A204.1 (cell line): ENCODE measurements around the gene PA2G4.
A peak's percentile ranks its signal among the peaks of the same experiment; 100 is the strongest.
"Not testable (repeated sequence)": the region's sequence is repeated elsewhere in the genome, so short reads cannot be mapped to it uniquely, and the experiment has no call there.

Experiments used
- FAIRE-seq: peaks from 2 replicates; lab custom pipeline; 2012; peaks lifted over from hg19 to GRCh38; lab: Jason Lieb, UNC

Gene PA2G4

GRCh38 chr12:56154246-56154771 is 50.0 kb downstream of the PA2G4 start:
- no peak for FAIRE-seq

DNA sequence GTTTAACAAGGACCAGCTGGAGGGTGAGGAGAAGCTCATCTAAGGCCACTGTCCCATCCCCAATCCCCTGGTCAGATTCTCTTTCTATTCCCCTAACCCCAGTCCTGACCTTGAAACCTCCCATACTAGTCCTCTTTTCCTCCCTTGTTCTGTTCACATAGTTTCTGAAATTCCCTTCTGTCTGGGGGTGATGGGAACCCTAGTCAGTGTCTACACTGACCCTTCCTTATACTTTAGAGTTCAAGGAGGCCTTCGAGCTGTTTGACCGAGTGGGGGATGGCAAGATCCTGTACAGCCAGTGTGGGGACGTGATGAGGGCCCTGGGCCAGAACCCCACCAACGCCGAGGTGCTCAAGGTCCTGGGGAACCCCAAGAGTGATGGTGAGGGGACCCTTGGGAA is 50.5 kb downstream of the PA2G4 start:
- no peak for FAIRE-seq

DNA sequence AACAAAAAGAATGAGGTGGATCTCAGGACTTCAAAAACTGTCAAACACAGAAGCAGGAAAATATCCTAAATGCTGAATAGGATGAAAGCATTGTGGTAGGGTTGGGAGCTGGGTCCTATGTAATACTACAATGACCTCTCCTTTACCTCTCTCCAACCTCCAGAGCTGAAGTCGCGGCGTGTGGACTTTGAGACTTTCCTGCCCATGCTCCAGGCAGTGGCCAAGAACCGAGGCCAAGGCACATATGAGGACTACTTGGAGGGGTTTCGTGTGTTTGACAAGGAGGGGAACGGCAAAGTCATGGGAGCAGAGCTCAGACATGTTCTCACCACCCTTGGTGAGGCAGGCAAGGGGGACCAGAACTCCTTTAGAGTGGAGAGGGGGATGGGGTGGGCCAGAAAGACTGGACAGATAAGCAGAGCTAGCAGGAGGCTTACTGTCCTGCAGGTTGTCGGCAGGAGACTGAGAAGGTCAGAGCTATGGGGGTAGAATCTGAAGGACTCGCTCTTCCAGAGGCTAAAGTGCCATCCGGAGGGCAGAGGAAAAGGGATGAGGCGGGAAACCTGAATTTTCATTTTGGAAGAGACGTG is 51.0 kb downstream of the PA2G4 start:
- no peak for FAIRE-seq

- not testable (repeated sequence) for FAIRE-seq
Observed at GRCh38 chr12:56156464-56157200, 52.3 kb downstream of the PA2G4 start.

DNA sequence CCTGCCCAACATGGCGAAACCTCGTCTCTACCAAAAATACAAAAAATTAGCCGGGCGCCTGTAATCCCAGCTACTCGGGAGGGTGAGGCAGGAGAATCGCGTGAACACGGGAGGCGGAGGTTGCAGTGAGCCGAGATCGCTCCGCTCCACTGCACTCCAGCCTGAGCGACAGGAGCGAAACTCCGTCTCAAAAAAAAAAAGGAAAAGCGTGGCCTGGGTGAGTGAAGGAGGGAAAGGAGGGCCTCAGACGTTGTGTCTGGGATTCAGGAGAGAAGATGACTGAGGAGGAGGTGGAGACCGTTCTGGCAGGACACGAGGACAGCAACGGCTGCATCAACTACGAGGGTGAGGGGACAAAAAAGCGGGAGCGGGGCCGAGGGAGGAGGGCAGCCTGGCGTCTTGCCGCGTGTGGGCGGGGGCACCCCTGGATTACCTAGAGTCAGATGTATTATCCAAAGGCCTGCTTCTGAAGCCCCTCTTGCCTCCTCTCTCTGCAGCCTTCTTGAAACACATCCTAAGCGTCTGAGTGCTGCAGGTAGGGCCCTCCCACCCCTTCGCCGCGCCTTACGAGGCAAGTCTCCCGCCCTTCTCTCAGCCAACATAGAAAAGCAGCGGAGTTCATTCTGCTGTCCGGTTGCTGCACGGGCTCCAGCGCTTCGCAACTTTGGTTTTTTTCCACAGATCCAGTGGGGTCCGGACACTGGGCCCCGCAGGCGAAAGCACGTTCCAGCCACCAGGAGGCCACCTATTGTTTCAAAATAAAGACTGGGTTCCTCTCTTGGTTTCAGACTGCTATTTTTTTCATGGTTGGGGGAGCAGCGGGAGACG is 53.1 kb downstream of the PA2G4 start:
- FAIRE-seq, result no peak

DNA sequence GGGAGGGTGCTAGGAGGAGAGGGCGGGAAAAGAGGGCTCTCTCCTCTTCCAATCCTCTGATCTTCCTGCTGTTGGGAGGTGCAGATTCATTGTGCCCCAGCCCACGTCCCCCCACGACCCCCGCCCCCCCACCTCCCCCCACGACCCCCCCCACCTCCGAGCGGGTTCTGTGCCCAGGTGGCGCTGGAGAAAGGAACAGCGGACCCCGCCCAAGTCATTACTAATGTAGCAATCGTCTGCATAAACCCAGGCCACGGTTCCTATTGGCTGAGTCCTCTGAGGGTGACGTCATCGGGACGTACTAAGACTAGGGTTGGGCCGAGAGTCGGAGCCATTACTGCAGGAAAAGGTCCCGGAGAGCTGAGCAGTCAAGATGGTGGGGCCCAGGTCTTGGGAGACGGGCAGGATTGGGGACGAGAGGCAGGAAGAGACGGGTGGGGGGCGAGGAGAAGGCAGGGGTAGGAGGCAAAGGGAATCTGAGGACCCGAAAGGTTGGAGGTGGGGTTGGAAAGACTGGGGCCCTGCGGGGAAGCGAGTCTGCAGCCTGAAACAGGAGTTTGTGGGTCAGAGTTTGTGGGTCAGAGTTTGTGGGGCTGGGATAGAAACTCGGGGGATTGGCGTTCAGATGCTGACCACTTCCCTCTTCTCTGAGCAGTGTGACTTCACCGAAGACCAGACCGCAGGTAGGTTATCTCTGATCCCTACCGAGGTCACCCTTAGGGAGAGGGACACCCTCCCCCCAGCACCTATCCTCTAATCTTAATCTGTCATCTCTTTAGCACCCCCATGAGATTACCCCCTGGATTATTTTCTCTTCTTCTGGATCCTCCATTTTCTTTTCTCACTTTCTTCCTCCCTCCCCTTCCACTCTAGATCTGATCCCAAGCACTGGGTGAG is 53.9 kb downstream of the PA2G4 start, which contains the start of gene MYL6:
MYL6 (plus strand) TSS at position 331 of the 897 bp plus-strand sequence; CDS start at position 374, 43 bp downstream.
- peak; percentile 46 for FAIRE-seq

- FAIRE-seq, result no peak
Observed at GRCh38 chr12:56158926-56159461, 54.6 kb downstream of the PA2G4 start.

DNA sequence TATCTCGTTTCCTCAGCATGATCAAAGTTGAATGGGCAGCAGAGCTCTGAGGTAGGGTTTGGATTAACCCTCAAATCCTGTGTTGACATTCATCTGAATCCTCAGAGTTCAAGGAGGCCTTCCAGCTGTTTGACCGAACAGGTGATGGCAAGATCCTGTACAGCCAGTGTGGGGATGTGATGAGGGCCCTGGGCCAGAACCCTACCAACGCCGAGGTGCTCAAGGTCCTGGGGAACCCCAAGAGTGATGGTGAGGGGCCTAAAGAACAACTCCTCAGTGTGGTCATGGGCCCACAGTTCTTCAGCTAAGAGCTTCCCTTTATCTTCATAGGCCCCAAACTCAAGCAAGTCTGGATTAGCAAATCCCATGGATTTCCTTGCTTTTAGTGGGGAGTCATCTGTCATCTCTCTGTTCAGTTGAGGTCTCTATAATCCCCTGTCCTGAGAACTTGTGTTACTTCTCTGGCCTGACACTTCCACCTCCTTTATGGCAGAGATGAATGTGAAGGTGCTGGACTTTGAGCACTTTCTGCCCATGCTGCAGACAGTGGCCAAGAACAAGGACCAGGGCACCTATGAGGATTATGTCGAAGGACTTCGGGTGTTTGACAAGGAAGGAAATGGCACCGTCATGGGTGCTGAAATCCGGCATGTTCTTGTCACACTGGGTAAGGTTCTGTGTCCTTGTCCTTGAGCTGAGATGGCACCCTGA is 55.3 kb downstream of the PA2G4 start:
- FAIRE-seq, result no peak

- no peak for FAIRE-seq
Observed at GRCh38 chr12:56160193-56160763, 55.9 kb downstream of the PA2G4 start.

DNA sequence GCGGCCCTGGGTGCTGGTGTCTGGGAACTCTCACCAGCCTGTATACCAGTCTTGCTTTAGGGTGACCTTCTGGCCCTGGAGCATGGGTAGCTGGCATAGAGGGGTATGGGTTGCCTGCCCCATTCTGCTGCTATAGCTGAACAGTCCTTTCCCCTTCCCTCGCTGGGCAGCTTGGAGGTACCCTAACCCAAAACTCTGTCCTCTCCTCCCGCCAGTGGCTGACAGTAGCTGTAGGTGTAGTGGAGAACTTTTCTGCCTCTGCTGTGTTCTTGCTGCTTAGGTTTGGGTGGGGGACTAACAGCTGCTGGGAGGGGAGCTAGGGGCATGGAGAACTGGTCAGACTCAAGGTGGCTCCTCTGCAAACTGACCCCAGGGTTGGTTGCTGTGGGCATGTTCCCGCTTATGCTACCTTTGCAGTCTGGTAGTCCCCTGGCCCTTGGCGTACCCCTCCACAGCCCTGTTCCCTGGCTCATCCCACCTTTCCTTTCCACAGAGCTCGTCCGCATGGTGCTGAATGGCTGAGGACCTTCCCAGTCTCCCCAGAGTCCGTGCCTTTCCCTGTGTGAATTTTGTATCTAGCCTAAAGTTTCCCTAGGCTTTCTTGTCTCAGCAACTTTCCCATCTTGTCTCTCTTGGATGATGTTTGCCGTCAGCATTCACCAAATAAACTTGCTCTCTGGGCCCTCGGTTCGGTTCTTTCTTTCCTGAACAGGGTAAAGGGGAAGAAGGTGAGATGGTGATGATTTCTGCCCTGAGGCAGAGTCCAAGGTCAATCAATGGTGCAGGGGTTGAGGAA is 56.7 kb downstream of the PA2G4 start:
- FAIRE-seq, result no peak

DNA sequence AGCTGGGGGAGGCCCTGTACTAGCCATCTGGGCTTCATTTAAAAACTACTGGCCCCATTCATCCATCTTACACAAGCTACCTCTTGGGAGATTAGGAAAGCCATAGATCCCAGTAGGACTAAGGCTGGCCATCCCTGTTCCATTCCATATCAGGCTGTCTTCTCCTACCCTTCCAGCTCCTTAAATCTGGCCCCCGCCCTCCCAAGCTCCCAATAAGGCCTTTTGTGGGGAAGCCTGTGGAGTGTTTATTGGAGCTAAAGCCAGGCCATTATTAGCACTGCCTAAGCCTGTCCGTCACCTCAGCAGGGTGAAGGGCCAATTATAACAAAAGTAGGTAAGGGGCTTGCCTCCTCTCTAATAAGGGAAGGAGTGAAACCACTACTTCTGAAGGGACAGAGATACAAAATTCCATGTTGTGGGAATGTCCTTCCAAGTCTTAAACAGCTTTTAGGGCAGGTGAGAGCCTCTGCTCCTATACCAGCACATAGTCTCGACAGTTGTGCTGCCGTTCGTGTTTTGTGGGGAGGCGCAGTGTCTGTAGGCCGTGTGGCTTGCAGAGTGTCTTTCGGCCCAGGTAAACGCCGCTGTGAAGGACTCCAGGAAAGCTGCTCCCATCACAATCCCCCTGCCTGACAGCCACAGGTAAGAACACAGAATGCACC is 57.5 kb downstream of the PA2G4 start:
- FAIRE-seq, result no peak

GRCh38 chr12:56162468-56163290 is 58.3 kb downstream of the PA2G4 start:
- FAIRE-seq, result no peak
